Measurements from ENCODE around the gene DLEC1.

DNA sequence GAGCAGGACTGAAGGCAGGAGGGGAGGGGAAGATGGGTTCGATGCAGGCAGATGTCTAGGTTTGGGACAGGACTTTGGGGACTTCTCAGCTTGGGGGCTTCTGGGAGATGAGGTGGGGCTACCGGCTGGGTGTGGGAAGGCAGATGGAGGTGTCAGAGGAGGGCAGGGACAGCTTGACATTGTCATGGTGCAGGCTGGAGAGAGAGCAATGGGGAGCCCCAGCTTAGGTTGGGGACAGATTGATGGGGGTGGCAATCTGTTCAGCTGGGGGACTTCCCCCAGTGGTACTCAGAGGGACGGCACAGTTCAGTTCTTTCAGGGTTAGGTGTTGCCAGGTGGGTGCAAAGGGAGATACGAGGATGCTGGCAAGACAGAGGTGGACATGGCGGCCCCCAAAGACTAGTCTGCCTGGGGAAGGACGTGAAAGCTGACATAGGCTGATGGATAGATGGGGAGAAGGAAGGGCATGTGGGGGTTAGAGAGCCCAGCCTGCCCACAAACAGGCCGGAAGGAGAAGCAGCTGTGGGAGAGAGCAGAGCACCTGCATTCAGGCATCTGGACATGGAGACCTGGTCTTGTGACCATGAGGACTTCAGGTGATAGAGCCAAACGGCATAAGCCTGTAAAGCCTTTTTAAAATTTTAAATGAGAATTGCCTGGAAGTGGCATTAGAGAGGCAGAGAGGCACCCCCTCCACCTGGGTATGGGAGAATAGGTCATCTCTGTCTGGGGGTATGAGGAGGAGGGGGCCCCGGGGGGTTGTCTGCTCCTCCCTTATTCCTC, 76.8 kb downstream of the DLEC1 start:
- TF ChIP-seq ZNF274 (IDR thresholded peaks at IDR 0.05; ENCODE audit: low read depth, low read length) (no peak), YY1 (IDR thresholded peaks at IDR 0.05; ENCODE audit: insufficient read depth, insufficient read length) (no peak)

Measured in NT2/D1 (cell line).